ENCODE measurements around the gene PTGER4.
A peak's percentile ranks its signal among the peaks of the same experiment; 100 is the strongest.
"Not testable (repeated sequence)": the region's sequence is repeated elsewhere in the genome, so short reads cannot be mapped to it uniquely, and the experiment has no call there.

Gene PTGER4

GRCh38 chr5:40716590-40716989 is 36.9 kb downstream of the PTGER4 start:
- no peak overlapping the region for H3K4me3 Mint-ChIP-seq
- peaks cover 21% of the 10 kb centered on the region for H3K36me3 Mint-ChIP-seq (ENCODE audit: insufficient read depth)
- no peak overlapping the region for H3K27ac Mint-ChIP-seq (ENCODE audit: low read depth)
- no peaks in the 10 kb centered on the region for H3K27me3 Mint-ChIP-seq
- DNase-seq (ENCODE audit: low spot score in 2 of 2) (no peak), ATAC-seq (replicated peaks; ENCODE audit: extremely low read depth, poor library complexity, severe bottlenecking) (no peak)
- H3K9me3 Mint-ChIP-seq: no peaks in the 10 kb centered on the region
- peaks cover 7% of the 10 kb centered on the region for H3K4me1 Mint-ChIP-seq

- DNase-seq (ENCODE audit: low spot score in 2 of 2): no peak
- Mint-ChIP-seq H3K27ac (ENCODE audit: low read depth) (no peak overlapping the region), H3K36me3 (ENCODE audit: insufficient read depth) (peaks cover 21% of the 10 kb centered on the region), H3K4me1 (peaks cover 7% of the 10 kb centered on the region), H3K4me3 (no peak overlapping the region), H3K9me3 (no peaks in the 10 kb centered on the region), H3K27me3 (no peaks in the 10 kb centered on the region)
- no peak for ATAC-seq (replicated peaks; ENCODE audit: extremely low read depth, poor library complexity, severe bottlenecking)
These were observed 37.6 kb downstream of the PTGER4 start for GRCh38 chr5:40717281-40717680.

GRCh38 chr5:40720069-40720468 is 40.4 kb downstream of the PTGER4 start:
- H3K36me3 Mint-ChIP-seq (ENCODE audit: insufficient read depth): peaks cover 24% of the 10 kb centered on the region
- H3K9me3 Mint-ChIP-seq: no peaks in the 10 kb centered on the region
- H3K4me3 Mint-ChIP-seq: no peak overlapping the region
- no peak for DNase-seq (ENCODE audit: low spot score in 2 of 2)
- H3K4me1 Mint-ChIP-seq: peaks cover 7% of the 10 kb centered on the region
- no peak for ATAC-seq (replicated peaks; ENCODE audit: extremely low read depth, poor library complexity, severe bottlenecking)
- H3K27ac Mint-ChIP-seq (ENCODE audit: low read depth): no peak overlapping the region
- H3K27me3 Mint-ChIP-seq: no peaks in the 10 kb centered on the region

- H3K4me3 Mint-ChIP-seq; DNase-seq (ENCODE audit: low spot score in 2 of 2); H3K27me3 Mint-ChIP-seq; ATAC-seq (replicated peaks; ENCODE audit: extremely low read depth, poor library complexity, severe bottlenecking); H3K9me3 Mint-ChIP-seq; H3K27ac Mint-ChIP-seq (ENCODE audit: low read depth); H3K4me1 Mint-ChIP-seq: not testable (repeated sequence)
- peaks cover 23% of the 10 kb centered on the region for H3K36me3 Mint-ChIP-seq (ENCODE audit: insufficient read depth)
These were observed 42.8 kb downstream of the PTGER4 start for GRCh38 chr5:40722497-40722911.

- DNase-seq (ENCODE audit: low spot score in 2 of 2) (no peak), ATAC-seq (replicated peaks; ENCODE audit: extremely low read depth, poor library complexity, severe bottlenecking) (no peak)
- H3K27me3 Mint-ChIP-seq: no peaks in the 10 kb centered on the region
- peaks cover 4% of the 10 kb centered on the region for H3K36me3 Mint-ChIP-seq (ENCODE audit: insufficient read depth)
- H3K9me3 Mint-ChIP-seq: no peaks in the 10 kb centered on the region
- no peak overlapping the region for H3K27ac Mint-ChIP-seq (ENCODE audit: low read depth)
- no peak overlapping the region for H3K4me3 Mint-ChIP-seq
- peaks cover 32% of the 10 kb centered on the region for H3K4me1 Mint-ChIP-seq
These were observed 53.7 kb downstream of the PTGER4 start for GRCh38 chr5:40733434-40733833.

GRCh38 chr5:40733879-40734563 is 54.3 kb downstream of the PTGER4 start:
- H3K9me3 Mint-ChIP-seq: no peaks in the 10 kb centered on the region
- no peaks in the 10 kb centered on the region for H3K27me3 Mint-ChIP-seq
- peaks cover 2% of the 10 kb centered on the region for H3K36me3 Mint-ChIP-seq (ENCODE audit: insufficient read depth)
- no peak for ATAC-seq (replicated peaks; ENCODE audit: extremely low read depth, poor library complexity, severe bottlenecking)
- DNase-seq (ENCODE audit: low spot score in 2 of 2): no peak
- peaks cover 32% of the 10 kb centered on the region for H3K4me1 Mint-ChIP-seq
- no peak overlapping the region for H3K4me3 Mint-ChIP-seq
- no peak overlapping the region for H3K27ac Mint-ChIP-seq (ENCODE audit: low read depth)

- Mint-ChIP-seq H3K27ac (ENCODE audit: low read depth) (no peak overlapping the region), H3K36me3 (ENCODE audit: insufficient read depth) (peaks cover 2% of the 10 kb centered on the region), H3K4me3 (no peak overlapping the region), H3K27me3 (no peaks in the 10 kb centered on the region), H3K9me3 (no peaks in the 10 kb centered on the region), H3K4me1 (peaks cover 32% of the 10 kb centered on the region)
- DNase-seq (ENCODE audit: low spot score in 2 of 2) (no peak), ATAC-seq (replicated peaks; ENCODE audit: extremely low read depth, poor library complexity, severe bottlenecking) (no peak)
These were observed 55.3 kb downstream of the PTGER4 start for GRCh38 chr5:40734986-40735385.

GRCh38 chr5:40735609-40736008 is 55.9 kb downstream of the PTGER4 start:
- no peak for ATAC-seq (replicated peaks; ENCODE audit: extremely low read depth, poor library complexity, severe bottlenecking)
- no peaks in the 10 kb centered on the region for H3K27me3 Mint-ChIP-seq

GRCh38 chr5:40736103-40736875 is 56.6 kb downstream of the PTGER4 start:
- Mint-ChIP-seq H3K4me1 (peaks cover 29% of the 10 kb centered on the region), H3K27ac (ENCODE audit: low read depth) (no peak overlapping the region), H3K36me3 (ENCODE audit: insufficient read depth) (peaks cover 3% of the 10 kb centered on the region), H3K27me3 (no peaks in the 10 kb centered on the region), H3K9me3 (no peaks in the 10 kb centered on the region), H3K4me3 (peak overlapping the region; percentile 3)
- no peak for ATAC-seq (replicated peaks; ENCODE audit: extremely low read depth, poor library complexity, severe bottlenecking)
- DNase-seq (ENCODE audit: low spot score in 2 of 2): no peak

More at GRCh38 chr5:40735609-40736008, 55.9 kb downstream of the PTGER4 start:
- no peak for DNase-seq (ENCODE audit: low spot score in 2 of 2)
- Mint-ChIP-seq H3K9me3 (no peaks in the 10 kb centered on the region), H3K4me1 (peaks cover 32% of the 10 kb centered on the region), H3K36me3 (ENCODE audit: insufficient read depth) (peaks cover 3% of the 10 kb centered on the region), H3K4me3 (peak overlapping the region; percentile 3), H3K27ac (ENCODE audit: low read depth) (no peak overlapping the region)

GRCh38 chr5:40738502-40738901 is 58.8 kb downstream of the PTGER4 start:
- Mint-ChIP-seq H3K4me1 (peaks cover 23% of the 10 kb centered on the region), H3K9me3 (no peaks in the 10 kb centered on the region), H3K27ac (ENCODE audit: low read depth) (no peak overlapping the region), H3K36me3 (ENCODE audit: insufficient read depth) (peaks cover 8% of the 10 kb centered on the region), H3K27me3 (no peaks in the 10 kb centered on the region), H3K4me3 (no peak overlapping the region)
- ATAC-seq (replicated peaks; ENCODE audit: extremely low read depth, poor library complexity, severe bottlenecking): no peak
- DNase-seq (ENCODE audit: low spot score in 2 of 2): no peak

All from central memory CD8-positive, alpha-beta T cell (primary cell).